Measurements from ENCODE around the gene TXNRD2. TPM values are rescaled to one million over a fixed set of nuclear protein-coding genes. Genes with fewer than 3 reads are reported as not detected.
"Not testable (repeated sequence)": the region's sequence is repeated elsewhere in the genome, so short reads cannot be mapped to it uniquely, and the experiment has no call there.

TXNRD2 gene
- total RNA-seq, 1 donor from 2014 or later: 6.4 TPM

- TF ChIP-seq CTCF (IDR thresholded peaks at IDR 0.05; ENCODE audit: partially characterized antibody, unreplicated experiment): no peak
- Mint-ChIP-seq H3K4me1 (ENCODE audit: low read depth, unreplicated experiment) (no peaks in the 10 kb centered on the region), H3K4me3 (ENCODE audit: unreplicated experiment) (no peak overlapping the region), H3K36me3 (ENCODE audit: unreplicated experiment) (no peaks in the 10 kb centered on the region), H3K9me3 (ENCODE audit: unreplicated experiment) (no peaks in the 10 kb centered on the region), H3K27me3 (ENCODE audit: unreplicated experiment) (peaks cover 13% of the 10 kb centered on the region), H3K27ac (ENCODE audit: unreplicated experiment) (no peak overlapping the region)
- DNase-seq: no peak
Measured at GRCh38 chr22:19927696-19928095, 13.9 kb downstream of the TXNRD2 start.

GRCh38 chr22:19926028-19926427 lies 15.6 kb downstream of the TXNRD2 start:
- not testable (repeated sequence) for H3K36me3 Mint-ChIP-seq (ENCODE audit: unreplicated experiment); DNase-seq; H3K9me3 Mint-ChIP-seq (ENCODE audit: unreplicated experiment); H3K4me3 Mint-ChIP-seq (ENCODE audit: unreplicated experiment); H3K4me1 Mint-ChIP-seq (ENCODE audit: low read depth, unreplicated experiment); H3K27ac Mint-ChIP-seq (ENCODE audit: unreplicated experiment)
- peaks cover 11% of the 10 kb centered on the region for H3K27me3 Mint-ChIP-seq (ENCODE audit: unreplicated experiment)

- no peak overlapping the region for H3K27ac Mint-ChIP-seq (ENCODE audit: unreplicated experiment)
- H3K4me1 Mint-ChIP-seq (ENCODE audit: low read depth, unreplicated experiment): no peaks in the 10 kb centered on the region
- no peaks in the 10 kb centered on the region for H3K36me3 Mint-ChIP-seq (ENCODE audit: unreplicated experiment)
- no peak for TF ChIP-seq CTCF (IDR thresholded peaks at IDR 0.05; ENCODE audit: partially characterized antibody, unreplicated experiment)
- H3K4me3 Mint-ChIP-seq (ENCODE audit: unreplicated experiment): no peak overlapping the region
- no peak for DNase-seq
- no peaks in the 10 kb centered on the region for H3K9me3 Mint-ChIP-seq (ENCODE audit: unreplicated experiment)
- H3K27me3 Mint-ChIP-seq (ENCODE audit: unreplicated experiment): peaks cover 5% of the 10 kb centered on the region
Measured at GRCh38 chr22:19923914-19924513, 17.6 kb downstream of the TXNRD2 start.

- H3K36me3 Mint-ChIP-seq (ENCODE audit: unreplicated experiment): no peaks in the 10 kb centered on the region
- H3K9me3 Mint-ChIP-seq (ENCODE audit: unreplicated experiment): no peaks in the 10 kb centered on the region
Measured at GRCh38 chr22:19921544-19922081, 20.0 kb downstream of the TXNRD2 start.

DNA sequence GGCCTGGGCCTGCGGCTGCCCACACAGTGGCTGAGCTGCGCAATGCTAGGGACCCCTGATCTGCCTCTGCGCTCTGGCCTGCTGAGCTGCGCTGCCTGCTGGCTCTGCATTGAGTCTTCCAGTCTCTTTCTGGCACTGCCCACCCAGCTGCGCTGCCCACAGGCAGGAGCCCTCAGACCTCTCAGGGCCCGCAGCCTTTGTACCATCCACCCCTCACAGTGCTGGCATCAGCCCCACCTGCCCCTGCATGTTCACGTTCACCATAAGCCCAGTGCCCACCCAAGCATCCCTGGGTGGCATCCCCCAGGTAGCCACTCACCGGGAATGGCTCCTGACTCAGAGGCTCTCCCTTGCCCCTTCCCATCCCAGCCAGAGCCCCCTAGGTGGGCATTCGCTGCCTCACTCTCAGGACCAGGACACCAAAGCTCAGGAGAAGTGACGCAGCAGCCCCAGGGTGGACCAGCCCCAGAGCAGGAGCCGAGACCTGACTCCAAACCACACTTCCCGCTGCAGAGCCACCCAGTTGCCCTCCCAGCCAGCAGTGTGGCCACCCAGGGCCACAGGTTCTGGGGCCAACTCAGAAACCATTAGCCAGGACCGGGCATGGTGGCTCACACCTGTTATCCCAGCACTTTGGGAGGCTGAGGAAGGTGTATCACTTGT lies 21.8 kb downstream of the TXNRD2 start:
- TF ChIP-seq CTCF (IDR thresholded peaks at IDR 0.05; ENCODE audit: partially characterized antibody, unreplicated experiment): no peak
- Mint-ChIP-seq H3K4me1 (ENCODE audit: low read depth, unreplicated experiment) (no peaks in the 10 kb centered on the region), H3K27ac (ENCODE audit: unreplicated experiment) (no peak overlapping the region), H3K4me3 (ENCODE audit: unreplicated experiment) (no peak overlapping the region), H3K27me3 (ENCODE audit: unreplicated experiment) (peaks cover 8% of the 10 kb centered on the region), H3K9me3 (ENCODE audit: unreplicated experiment) (no peaks in the 10 kb centered on the region), H3K36me3 (ENCODE audit: unreplicated experiment) (no peaks in the 10 kb centered on the region)
- no peak for DNase-seq

More at GRCh38 chr22:19921544-19922081, 20.0 kb downstream of the TXNRD2 start:
- DNase-seq: no peak
- no peak overlapping the region for H3K4me3 Mint-ChIP-seq (ENCODE audit: unreplicated experiment)
- H3K27me3 Mint-ChIP-seq (ENCODE audit: unreplicated experiment): peaks cover 5% of the 10 kb centered on the region
- H3K27ac Mint-ChIP-seq (ENCODE audit: unreplicated experiment): no peak overlapping the region
- TF ChIP-seq CTCF (IDR thresholded peaks at IDR 0.05; ENCODE audit: partially characterized antibody, unreplicated experiment): no peak
- H3K4me1 Mint-ChIP-seq (ENCODE audit: low read depth, unreplicated experiment): no peaks in the 10 kb centered on the region

Data from glutamatergic neuron (in vitro differentiated cells).